Lung microvascular endothelial cell (primary cell): ENCODE measurements around the gene P4HA2. TPM values are rescaled to one million over a fixed set of nuclear protein-coding genes. Genes with fewer than 3 reads are reported as not detected.

Source experiments
- DNase-seq, 2 donors: peaks; one replicate each; pipeline versions ENCODE4 v3.0.0 to v3.0.0-alpha.2; 2010; ENCODE audit warnings: low read depth in 2 of 2
- total RNA-seq: library from RNA; depleted of rRNA; stranded (reverse); fragments of >200 nt; gene quantifications from 2 replicates; pipeline ENCODE4 v1.2.1, GENCODE V29; 2014

Gene P4HA2
- total RNA-seq, 1 donor from 2014 or later: 35.1 TPM

- DNase-seq: no peak
Measured at GRCh38 chr5:132250547-132250946, 22.9 kb upstream of the P4HA2 start.

- no peak for DNase-seq
Measured at GRCh38 chr5:132246806-132247205, 19.2 kb upstream of the P4HA2 start.

- no peak for DNase-seq
Measured at GRCh38 chr5:132245593-132245992, 17.9 kb upstream of the P4HA2 start.

GRCh38 chr5:132243366-132243977 lies 15.8 kb upstream of the P4HA2 start:
- DNase-seq: no peak

GRCh38 chr5:132239776-132240175 lies 12.1 kb upstream of the P4HA2 start:
- no peak for DNase-seq

GRCh38 chr5:132238901-132239500 lies 11.3 kb upstream of the P4HA2 start:
- DNase-seq: no peak

GRCh38 chr5:132238169-132238744 lies 10.6 kb upstream of the P4HA2 start:
- DNase-seq: peak; percentile 70 to 77

GRCh38 chr5:132237670-132238069 lies 10.0 kb upstream of the P4HA2 start:
- DNase-seq: no peak

- DNase-seq: no peak
Measured at GRCh38 chr5:132237141-132237540, 9.5 kb upstream of the P4HA2 start.

- DNase-seq: no peak
Measured at GRCh38 chr5:132235340-132235739, 7.7 kb upstream of the P4HA2 start.

- no peak for DNase-seq
Measured at GRCh38 chr5:132234684-132235062, 7.0 kb upstream of the P4HA2 start.

GRCh38 chr5:132233811-132234683 lies 6.4 kb upstream of the P4HA2 start:
- no peak for DNase-seq

- DNase-seq: no peak
Measured at GRCh38 chr5:132233081-132233480, 5.4 kb upstream of the P4HA2 start.

- no peak for DNase-seq
Measured at GRCh38 chr5:132232465-132232864, 4.8 kb upstream of the P4HA2 start.

GRCh38 chr5:132230871-132231270 lies 3.2 kb upstream of the P4HA2 start:
- DNase-seq: no peak

GRCh38 chr5:132229236-132229635 lies 1.6 kb upstream of the P4HA2 start:
- no peak for DNase-seq

- no peak for DNase-seq
Measured at GRCh38 chr5:132228241-132229035, 785 bp upstream of the P4HA2 start.

GRCh38 chr5:132227235-132227484 lies 493 bp downstream of the P4HA2 start:
- no peak for DNase-seq

- DNase-seq: peak in 1 of 2 donors; percentile 28
Measured at GRCh38 chr5:132226516-132227234, 978 bp downstream of the P4HA2 start.

GRCh38 chr5:132225165-132226032 lies 2.3 kb downstream of the P4HA2 start:
- DNase-seq: peak in 1 of 2 donors; percentile 63
